ELF-1 (cell line): ENCODE measurements around the gene FSTL4.
A peak's percentile ranks its signal among the peaks of the same experiment; 100 is the strongest.

ENCODE experiments used
- DNase-seq: peaks from one replicate; pipeline ENCODE4 v3.0.0-alpha.2; 2016; ENCODE audit warnings: low read depth, low spot score

The FSTL4 gene

GRCh38 chr5:133246376-133247150, 365.8 kb downstream of the FSTL4 start:
- DNase-seq: no peak

GRCh38 chr5:133246053-133246370, 366.3 kb downstream of the FSTL4 start:
- DNase-seq: no peak

- peak; percentile 19 for DNase-seq
These were observed 366.9 kb downstream of the FSTL4 start for GRCh38 chr5:133245191-133246052.

GRCh38 chr5:133244242-133244641, 368.1 kb downstream of the FSTL4 start:
- DNase-seq: no peak

GRCh38 chr5:133243196-133243595, 369.1 kb downstream of the FSTL4 start:
- no peak for DNase-seq

GRCh38 chr5:133242221-133242835, 370.0 kb downstream of the FSTL4 start:
- DNase-seq: no peak

- DNase-seq: no peak
These were observed 370.9 kb downstream of the FSTL4 start for GRCh38 chr5:133241179-133242092.

GRCh38 chr5:133240425-133241091, 371.8 kb downstream of the FSTL4 start:
- peak; percentile 12 for DNase-seq

GRCh38 chr5:133238426-133239205, 373.7 kb downstream of the FSTL4 start:
- DNase-seq: no peak

- no peak for DNase-seq
These were observed 375.4 kb downstream of the FSTL4 start for GRCh38 chr5:133236976-133237375.

- peak; percentile 18 for DNase-seq
These were observed 375.8 kb downstream of the FSTL4 start for GRCh38 chr5:133236541-133236951.

- DNase-seq: peak; percentile 32
These were observed 376.5 kb downstream of the FSTL4 start for GRCh38 chr5:133235696-133236426.

GRCh38 chr5:133234911-133235310, 377.4 kb downstream of the FSTL4 start:
- no peak for DNase-seq

- no peak for DNase-seq
These were observed 378.1 kb downstream of the FSTL4 start for GRCh38 chr5:133234273-133234672.

- DNase-seq: no peak
These were observed 378.7 kb downstream of the FSTL4 start for GRCh38 chr5:133233616-133234015.

GRCh38 chr5:133232911-133233310, 379.4 kb downstream of the FSTL4 start:
- DNase-seq: no peak

- no peak for DNase-seq
These were observed 379.9 kb downstream of the FSTL4 start for GRCh38 chr5:133232435-133232834.

- no peak for DNase-seq
These were observed 380.3 kb downstream of the FSTL4 start for GRCh38 chr5:133232011-133232410.

- DNase-seq: no peak
These were observed 381.3 kb downstream of the FSTL4 start for GRCh38 chr5:133230823-133231578.
